Measurements from ENCODE around the gene CAMTA1. TPM values are rescaled to one million over a fixed set of nuclear protein-coding genes. Genes with fewer than 3 reads are reported as not detected.

Gene CAMTA1
- total RNA-seq, 1 experiment from 2014 or later: 60.0 TPM

DNA sequence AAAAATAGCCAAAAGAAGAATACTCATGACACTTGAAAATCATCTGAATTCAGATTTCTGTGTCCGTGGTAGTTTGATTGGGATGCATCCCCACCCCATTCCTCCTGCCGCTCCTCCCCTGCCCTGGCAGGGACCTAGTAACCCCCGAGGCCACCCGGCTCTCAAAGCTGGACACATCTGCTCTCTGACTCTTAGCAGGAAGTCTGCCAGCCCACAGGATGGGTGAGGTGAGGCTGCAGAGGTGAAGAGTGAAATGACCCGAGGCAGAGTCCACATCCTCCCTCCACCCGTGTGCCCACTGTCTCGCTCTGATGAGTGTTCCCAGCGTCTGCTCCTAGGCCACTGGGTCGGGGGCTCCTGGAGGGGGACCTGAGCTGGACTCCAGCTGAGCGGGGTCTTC is 677.4 kb downstream of the CAMTA1 start:
- Mint-ChIP-seq H3K27me3 (ENCODE audit: insufficient read depth, unreplicated experiment) (peaks cover 10% of the 10 kb centered on the region), H3K4me1 (ENCODE audit: low read depth, unreplicated experiment) (no peaks in the 10 kb centered on the region), H3K4me3 (ENCODE audit: unreplicated experiment) (no peak overlapping the region), H3K36me3 (ENCODE audit: insufficient read depth, unreplicated experiment) (no peaks in the 10 kb centered on the region), H3K27ac (ENCODE audit: unreplicated experiment) (no peak overlapping the region), H3K9me3 (ENCODE audit: unreplicated experiment) (no peaks in the 10 kb centered on the region)
- Histone ChIP-seq H3K4me3 (ENCODE audit: low read depth, low read length) (no peak overlapping the region), H3K4me1 (no peaks in the 10 kb centered on the region), H3K27me3 (replicated peaks; ENCODE audit: control insufficient read depth, insufficient read depth, low read length) (no peaks in the 10 kb centered on the region), H3K36me3 (ENCODE audit: control insufficient read depth, insufficient read depth, low read length) (no peaks in the 10 kb centered on the region), H3K9me3 (no peaks in the 10 kb centered on the region)
- CTCF ChIA-PET: no interaction called here
- no peak for DNase-seq
- TF ChIP-seq, protein P1, sequence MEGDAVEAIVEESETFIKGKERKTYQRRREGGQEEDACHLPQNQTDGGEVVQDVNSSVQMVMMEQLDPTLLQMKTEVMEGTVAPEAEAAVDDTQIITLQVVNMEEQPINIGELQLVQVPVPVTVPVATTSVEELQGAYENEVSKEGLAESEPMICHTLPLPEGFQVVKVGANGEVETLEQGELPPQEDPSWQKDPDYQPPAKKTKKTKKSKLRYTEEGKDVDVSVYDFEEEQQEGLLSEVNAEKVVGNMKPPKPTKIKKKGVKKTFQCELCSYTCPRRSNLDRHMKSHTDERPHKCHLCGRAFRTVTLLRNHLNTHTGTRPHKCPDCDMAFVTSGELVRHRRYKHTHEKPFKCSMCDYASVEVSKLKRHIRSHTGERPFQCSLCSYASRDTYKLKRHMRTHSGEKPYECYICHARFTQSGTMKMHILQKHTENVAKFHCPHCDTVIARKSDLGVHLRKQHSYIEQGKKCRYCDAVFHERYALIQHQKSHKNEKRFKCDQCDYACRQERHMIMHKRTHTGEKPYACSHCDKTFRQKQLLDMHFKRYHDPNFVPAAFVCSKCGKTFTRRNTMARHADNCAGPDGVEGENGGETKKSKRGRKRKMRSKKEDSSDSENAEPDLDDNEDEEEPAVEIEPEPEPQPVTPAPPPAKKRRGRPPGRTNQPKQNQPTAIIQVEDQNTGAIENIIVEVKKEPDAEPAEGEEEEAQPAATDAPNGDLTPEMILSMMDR (IDR thresholded peaks at IDR 0.05; ENCODE audit: insufficient read depth in 1 of 2, low read depth in 1 of 2, low read length in 1 of 2, severe bottlenecking in 1 of 2, unreplicated experiment in 1 of 2): no peak
- POLR2A ChIA-PET: no interaction called here
- BruUV-seq (replicated peaks): no TSS peak
- intact Hi-C loops (cut with micrococcal nuclease; ENCODE audit: unreplicated experiment): no loop called here

DNA sequence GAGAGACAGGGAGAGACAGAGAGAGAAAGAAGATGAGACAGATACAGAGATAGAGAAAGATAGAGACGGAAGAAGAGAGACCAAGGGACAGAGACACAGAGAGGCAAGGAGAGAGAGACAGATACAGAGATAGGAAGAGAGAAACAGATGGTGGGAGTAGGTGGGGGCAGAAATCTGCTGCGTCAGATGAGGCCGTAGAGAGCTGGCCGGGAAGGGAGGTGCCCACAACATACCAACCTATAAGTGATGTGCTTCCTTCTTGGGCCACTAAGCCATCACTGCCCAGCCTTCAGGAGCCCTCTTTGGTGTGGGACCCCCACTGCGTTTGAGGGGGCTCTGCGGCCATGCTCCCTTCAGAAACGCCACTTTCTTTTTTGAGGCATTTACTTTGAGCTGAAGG is 678.3 kb downstream of the CAMTA1 start:
- intact Hi-C loops (cut with micrococcal nuclease; ENCODE audit: unreplicated experiment): no loop called here
- no TSS peak for BruUV-seq (replicated peaks)
- H3K36me3 Mint-ChIP-seq (ENCODE audit: insufficient read depth, unreplicated experiment): no peaks in the 10 kb centered on the region
- ChIA-PET POLR2A (no interaction called here), CTCF (interaction anchor here (1.5 kb wide), 1 partner anchor 10 kb away, joined by 5 read pairs; no protein-coding TSS in a partner anchor)
- Histone ChIP-seq H3K9me3 (no peaks in the 10 kb centered on the region), H3K4me1 (no peaks in the 10 kb centered on the region), H3K4me3 (ENCODE audit: low read depth, low read length) (no peak overlapping the region), H3K36me3 (ENCODE audit: control insufficient read depth, insufficient read depth, low read length) (no peaks in the 10 kb centered on the region), H3K27me3 (replicated peaks; ENCODE audit: control insufficient read depth, insufficient read depth, low read length) (no peaks in the 10 kb centered on the region)
- no peak for DNase-seq
- no peak overlapping the region for H3K27ac Mint-ChIP-seq (ENCODE audit: unreplicated experiment)
- H3K4me1 Mint-ChIP-seq (ENCODE audit: low read depth, unreplicated experiment): no peaks in the 10 kb centered on the region
- no peaks in the 10 kb centered on the region for H3K9me3 Mint-ChIP-seq (ENCODE audit: unreplicated experiment)
- TF ChIP-seq, protein P1 (IDR thresholded peaks at IDR 0.05; ENCODE audit: insufficient read depth in 1 of 2, low read depth in 1 of 2, low read length in 1 of 2, severe bottlenecking in 1 of 2, unreplicated experiment in 1 of 2): no peak
- H3K4me3 Mint-ChIP-seq (ENCODE audit: unreplicated experiment): no peak overlapping the region
- H3K27me3 Mint-ChIP-seq (ENCODE audit: insufficient read depth, unreplicated experiment): peaks cover 16% of the 10 kb centered on the region

DNA sequence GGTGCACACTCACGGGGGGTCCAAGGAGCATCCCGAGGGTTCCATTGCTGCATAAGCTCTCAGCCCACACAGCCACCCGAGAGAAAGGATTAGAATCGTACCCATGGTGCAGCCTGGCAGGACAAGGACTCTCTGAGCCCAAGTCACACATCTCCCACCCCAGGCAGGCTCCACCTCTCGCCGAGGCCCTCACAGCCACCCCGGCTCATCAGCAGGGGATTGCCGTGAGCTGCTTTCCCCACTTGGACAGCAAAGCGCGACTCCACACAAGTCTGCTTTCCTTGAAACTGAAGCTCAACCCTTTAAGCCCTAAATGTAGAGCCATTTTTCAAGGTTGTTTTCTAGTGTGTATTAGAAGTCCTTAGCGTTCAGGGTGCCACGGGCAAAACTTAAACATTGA is 679.5 kb downstream of the CAMTA1 start:
- ChIA-PET CTCF (interaction anchor here (1.5 kb wide), 1 partner anchor 11 kb away, joined by 5 read pairs; no protein-coding TSS in a partner anchor), POLR2A (no interaction called here)
- Histone ChIP-seq H3K27me3 (replicated peaks; ENCODE audit: control insufficient read depth, insufficient read depth, low read length) (no peaks in the 10 kb centered on the region), H3K4me3 (ENCODE audit: low read depth, low read length) (no peak overlapping the region), H3K4me1 (no peaks in the 10 kb centered on the region), H3K9me3 (no peaks in the 10 kb centered on the region), H3K36me3 (ENCODE audit: control insufficient read depth, insufficient read depth, low read length) (no peaks in the 10 kb centered on the region)
- H3K4me1 Mint-ChIP-seq (ENCODE audit: low read depth, unreplicated experiment): no peaks in the 10 kb centered on the region
- no peak overlapping the region for H3K4me3 Mint-ChIP-seq (ENCODE audit: unreplicated experiment)
- H3K36me3 Mint-ChIP-seq (ENCODE audit: insufficient read depth, unreplicated experiment): no peaks in the 10 kb centered on the region
- TF ChIP-seq, protein P1 (IDR thresholded peaks at IDR 0.05; ENCODE audit: insufficient read depth in 1 of 2, low read depth in 1 of 2, low read length in 1 of 2, severe bottlenecking in 1 of 2, unreplicated experiment in 1 of 2): no peak
- H3K27me3 Mint-ChIP-seq (ENCODE audit: insufficient read depth, unreplicated experiment): peaks cover 19% of the 10 kb centered on the region
- intact Hi-C loops (cut with micrococcal nuclease; ENCODE audit: unreplicated experiment): no loop called here
- no peak overlapping the region for H3K27ac Mint-ChIP-seq (ENCODE audit: unreplicated experiment)
- BruUV-seq (replicated peaks): no TSS peak
- no peaks in the 10 kb centered on the region for H3K9me3 Mint-ChIP-seq (ENCODE audit: unreplicated experiment)
- DNase-seq: no peak
